Glutamatergic neuron (in vitro differentiated cells): ENCODE measurements around the gene GMEB2. TPM values are rescaled to one million over a fixed set of nuclear protein-coding genes. Genes with fewer than 3 reads are reported as not detected.

ENCODE experiments used
- DNase-seq: peaks from one replicate; pipeline ENCODE4 v3.0.0; 2022
- H3K27ac Mint-ChIP-seq: one replicate; pipeline ENCODE4 v1.8.0; 2020; ENCODE audit warnings: mild to moderate bottlenecking, mixed read lengths, inconsistent platforms; ENCODE audit not compliant: unreplicated experiment
- H3K27me3 Mint-ChIP-seq: one replicate; pipeline ENCODE4 v1.8.0; 2020; ENCODE audit warnings: mild to moderate bottlenecking, moderate library complexity, mixed read lengths, inconsistent platforms; ENCODE audit not compliant: unreplicated experiment
- H3K36me3 Mint-ChIP-seq: one replicate; pipeline ENCODE4 v1.8.0; 2020; ENCODE audit warnings: mild to moderate bottlenecking, mixed read lengths, inconsistent platforms; ENCODE audit not compliant: unreplicated experiment
- H3K4me1 Mint-ChIP-seq: one replicate; pipeline ENCODE4 v1.8.0; 2020; ENCODE audit warnings: mild to moderate bottlenecking, low read depth, mixed read lengths, inconsistent platforms; ENCODE audit not compliant: unreplicated experiment
- H3K4me3 Mint-ChIP-seq: one replicate; pipeline ENCODE4 v1.8.0; 2020; ENCODE audit warnings: mild to moderate bottlenecking, mixed read lengths, inconsistent platforms; ENCODE audit not compliant: unreplicated experiment
- H3K9me3 Mint-ChIP-seq: one replicate; pipeline ENCODE4 v1.8.0; 2020; ENCODE audit warnings: mild to moderate bottlenecking, moderate library complexity, mixed read lengths, inconsistent platforms; ENCODE audit not compliant: unreplicated experiment
- total RNA-seq: library from RNA; stranded (reverse); fragmentation: NEBNext Ultra II Directional; extraction: Animal tissue kit (Norgen Biotek cat#: 25700); gene quantifications from one replicate; pipeline ENCODE4 v1.2.1, GENCODE V29; 2021; ENCODE audit not compliant: unreplicated experiment
- TF ChIP-seq, protein P1 (sequence below): fragments of 200-600 bp; sonication (generic); IDR thresholded peaks from one replicate; pipeline ENCODE4 v1.5.0; 2021; ENCODE audit not compliant: partially characterized antibody, unreplicated experiment

The GMEB2 gene
- total RNA-seq, 1 donor from 2014 or later = 12.8 TPM

DNA sequence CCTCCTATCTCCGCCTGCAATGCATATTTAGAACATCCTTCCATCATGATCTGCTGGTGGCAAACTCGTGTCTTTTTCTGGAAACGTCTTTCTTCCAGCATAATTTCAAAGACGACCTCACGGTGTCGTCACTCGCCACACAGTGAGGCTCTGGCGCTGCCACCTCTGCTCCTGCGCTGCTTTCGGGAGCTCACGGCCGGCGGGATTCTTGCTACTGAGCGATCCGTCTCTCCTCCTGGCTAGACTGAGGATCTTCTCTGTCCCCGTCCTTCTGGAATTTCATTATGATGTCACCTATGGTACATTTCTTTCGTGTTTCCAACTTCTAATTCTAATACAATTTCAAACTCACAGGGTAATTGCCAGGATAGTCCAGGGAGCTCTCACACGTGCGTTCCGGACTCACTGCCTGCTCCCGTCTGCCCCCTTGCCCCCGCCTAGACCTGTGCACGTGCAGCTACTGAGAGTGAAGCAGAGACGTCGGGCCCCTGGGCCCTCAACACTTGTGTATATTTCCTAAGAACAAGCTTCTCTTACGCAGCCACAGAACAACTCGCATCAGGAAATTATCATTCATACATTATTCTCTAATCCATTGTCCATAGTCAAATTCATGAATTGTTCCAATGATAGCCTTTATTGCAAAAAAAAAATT, 27.4 kb downstream of the GMEB2 start:
- Mint-ChIP-seq H3K27ac (no peak overlapping the region), H3K4me3 (no peak overlapping the region), H3K9me3 (peaks cover 2% of the 10 kb centered on the region), H3K27me3 (peaks cover 2% of the 10 kb centered on the region), H3K4me1 (no peaks in the 10 kb centered on the region), H3K36me3 (peaks cover 6% of the 10 kb centered on the region)
- TF ChIP-seq, protein P1, sequence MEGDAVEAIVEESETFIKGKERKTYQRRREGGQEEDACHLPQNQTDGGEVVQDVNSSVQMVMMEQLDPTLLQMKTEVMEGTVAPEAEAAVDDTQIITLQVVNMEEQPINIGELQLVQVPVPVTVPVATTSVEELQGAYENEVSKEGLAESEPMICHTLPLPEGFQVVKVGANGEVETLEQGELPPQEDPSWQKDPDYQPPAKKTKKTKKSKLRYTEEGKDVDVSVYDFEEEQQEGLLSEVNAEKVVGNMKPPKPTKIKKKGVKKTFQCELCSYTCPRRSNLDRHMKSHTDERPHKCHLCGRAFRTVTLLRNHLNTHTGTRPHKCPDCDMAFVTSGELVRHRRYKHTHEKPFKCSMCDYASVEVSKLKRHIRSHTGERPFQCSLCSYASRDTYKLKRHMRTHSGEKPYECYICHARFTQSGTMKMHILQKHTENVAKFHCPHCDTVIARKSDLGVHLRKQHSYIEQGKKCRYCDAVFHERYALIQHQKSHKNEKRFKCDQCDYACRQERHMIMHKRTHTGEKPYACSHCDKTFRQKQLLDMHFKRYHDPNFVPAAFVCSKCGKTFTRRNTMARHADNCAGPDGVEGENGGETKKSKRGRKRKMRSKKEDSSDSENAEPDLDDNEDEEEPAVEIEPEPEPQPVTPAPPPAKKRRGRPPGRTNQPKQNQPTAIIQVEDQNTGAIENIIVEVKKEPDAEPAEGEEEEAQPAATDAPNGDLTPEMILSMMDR = no peak
- no peak for DNase-seq

DNA sequence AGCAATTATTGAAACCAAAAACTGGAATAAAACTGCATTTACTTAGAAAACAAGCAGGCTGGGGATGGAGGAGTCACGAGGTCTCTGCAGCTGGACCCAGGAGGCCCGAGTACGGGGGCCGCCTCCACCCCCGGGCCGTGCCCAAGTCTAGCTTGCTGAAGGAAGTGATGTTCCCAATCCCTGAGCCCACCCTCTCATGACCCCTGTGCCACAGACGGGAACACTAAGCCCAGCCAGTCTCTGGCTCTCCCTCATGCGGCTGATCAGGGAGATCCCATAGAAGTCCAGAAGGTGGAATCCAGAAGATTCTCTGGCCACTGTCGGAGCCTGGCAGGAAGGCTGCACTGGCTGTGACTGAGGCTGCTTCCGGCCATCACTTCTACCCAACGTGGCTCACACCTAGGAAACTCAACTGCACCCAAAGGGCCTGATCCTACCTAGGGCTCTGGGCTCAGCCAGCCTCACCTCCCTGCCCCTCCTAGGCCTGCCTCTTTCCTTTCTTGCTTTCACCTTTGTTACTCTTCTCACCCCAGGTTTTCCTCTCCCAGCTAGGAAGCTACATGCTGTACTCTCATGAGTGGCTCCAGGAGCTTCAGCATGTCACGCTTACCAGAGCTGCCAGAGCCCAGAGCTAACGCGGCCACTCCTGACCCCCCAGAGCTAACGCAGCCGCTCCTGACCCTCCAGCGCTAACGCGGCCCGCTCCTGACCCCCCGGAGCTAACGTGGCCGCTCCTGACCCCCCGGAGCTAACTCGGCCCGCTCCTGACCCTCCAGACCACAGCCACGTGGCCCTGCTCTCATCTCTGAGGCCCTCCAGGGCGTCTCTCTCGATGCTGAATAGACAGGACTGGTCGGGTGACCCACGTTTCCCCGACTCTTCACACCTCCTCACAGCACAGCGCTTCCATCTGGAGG, 28.2 kb downstream of the GMEB2 start:
- no peaks in the 10 kb centered on the region for H3K9me3 Mint-ChIP-seq
- no peak overlapping the region for H3K27ac Mint-ChIP-seq
- TF ChIP-seq, protein P1 = no peak
- peaks cover 2% of the 10 kb centered on the region for H3K27me3 Mint-ChIP-seq
- DNase-seq = no peak
- peaks cover 6% of the 10 kb centered on the region for H3K36me3 Mint-ChIP-seq
- H3K4me1 Mint-ChIP-seq = no peaks in the 10 kb centered on the region
- H3K4me3 Mint-ChIP-seq = no peak overlapping the region

DNA sequence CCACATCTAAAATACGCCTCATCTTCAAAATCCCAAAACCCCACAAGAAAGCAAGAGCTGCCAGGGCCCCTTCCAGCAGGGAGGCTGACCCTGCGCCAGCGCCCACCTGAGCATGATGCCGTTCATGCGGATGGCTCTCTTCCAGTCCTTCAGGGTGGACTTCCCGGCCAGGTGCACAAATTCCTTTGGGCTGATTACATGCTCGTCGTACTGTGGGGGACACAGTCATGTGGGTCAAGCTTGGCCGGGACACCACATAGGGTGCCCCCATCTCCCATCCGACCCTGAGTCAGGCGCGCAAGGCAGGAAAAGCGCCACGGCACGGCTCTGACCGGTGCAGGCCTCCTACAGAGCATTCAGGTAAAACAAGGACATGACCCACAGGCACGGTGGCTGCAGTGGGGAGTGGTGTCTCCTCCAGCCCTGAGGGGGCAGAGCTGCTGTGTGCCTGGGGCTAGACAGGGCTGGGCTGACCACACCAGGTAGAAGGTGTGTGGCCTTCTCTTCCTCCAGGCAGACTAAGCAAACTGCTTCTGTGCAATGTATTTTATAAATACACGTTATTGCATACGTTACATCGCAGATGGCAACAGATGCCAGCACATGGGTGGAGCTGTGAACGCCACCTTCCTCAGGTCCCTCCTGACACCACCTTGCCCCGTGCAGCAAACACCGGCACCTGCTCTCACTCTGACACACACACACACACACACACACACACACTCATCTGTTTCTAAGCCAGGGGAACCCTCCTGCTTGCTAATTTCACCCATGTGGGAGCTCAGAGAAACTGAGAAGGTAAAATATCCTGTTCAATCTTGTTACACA, 29.0 kb downstream of the GMEB2 start:
- TF ChIP-seq, protein P1 = no peak
- peaks cover 6% of the 10 kb centered on the region for H3K36me3 Mint-ChIP-seq
- no peak for DNase-seq
- H3K27ac Mint-ChIP-seq = no peak overlapping the region
- H3K27me3 Mint-ChIP-seq = peaks cover under 1% of the 10 kb centered on the region
- no peak overlapping the region for H3K4me3 Mint-ChIP-seq
- no peaks in the 10 kb centered on the region for H3K9me3 Mint-ChIP-seq
- no peaks in the 10 kb centered on the region for H3K4me1 Mint-ChIP-seq

DNA sequence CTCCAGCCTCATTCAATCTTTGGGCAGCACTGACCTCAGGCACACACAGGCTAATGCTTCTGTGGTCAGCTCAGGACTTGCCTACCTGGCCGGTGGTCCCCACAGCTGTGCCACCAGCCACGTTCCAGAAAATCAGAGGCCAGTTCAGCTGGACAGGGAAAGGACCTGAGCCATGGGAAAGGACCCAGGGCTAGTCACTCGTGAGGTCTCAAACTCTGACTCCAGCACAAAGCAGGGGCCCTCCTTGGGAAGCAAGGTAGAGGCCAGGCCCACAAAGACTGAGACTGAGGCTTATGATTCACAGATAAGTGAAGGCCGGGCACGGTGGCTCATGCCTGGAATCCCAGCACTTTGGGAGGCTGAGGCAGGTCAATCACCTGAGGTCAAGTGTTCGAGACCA, 30.5 kb downstream of the GMEB2 start:
- Mint-ChIP-seq H3K9me3 (no peaks in the 10 kb centered on the region), H3K4me1 (no peaks in the 10 kb centered on the region), H3K27ac (no peak overlapping the region), H3K4me3 (no peak overlapping the region), H3K27me3 (peaks cover 2% of the 10 kb centered on the region), H3K36me3 (peaks cover 6% of the 10 kb centered on the region)
- no peak for DNase-seq
- TF ChIP-seq, protein P1 = no peak
